ENCODE results near the gene OGFOD1. TPM values are rescaled to one million over a fixed set of nuclear protein-coding genes. Genes with fewer than 3 reads are reported as not detected.

Gene OGFOD1
- total RNA-seq (2014; rRNA removed; shearing (Covaris generic)), result 77.7 and 95.5 TPM in 2 replicates

GRCh38 chr16:56450986-56451752 lies at the start of gene OGFOD1, which contains the start of gene NUDT21:
Gene OGFOD1 (plus strand): TSS chr16:56451554. CDS start chr16:56451613, 59 bp downstream.
Gene NUDT21 (minus strand): TSS chr16:56451332. CDS start chr16:56451202, 130 bp downstream.
- peak; percentile 97 for DNase-seq (ENCODE audit: low spot score)

GRCh38 chr16:56405977-56406672 lies 45.2 kb upstream of the OGFOD1 start:
- DNase-seq (ENCODE audit: low spot score), result no peak

- no peak for DNase-seq (ENCODE audit: low spot score)
These were observed 42.8 kb upstream of the OGFOD1 start for GRCh38 chr16:56408379-56409098.

GRCh38 chr16:56409195-56409594 lies 42.2 kb upstream of the OGFOD1 start:
- DNase-seq (ENCODE audit: low spot score), result no peak

GRCh38 chr16:56411123-56411522 lies 40.2 kb upstream of the OGFOD1 start:
- no peak for DNase-seq (ENCODE audit: low spot score)

GRCh38 chr16:56411624-56412023 lies 39.7 kb upstream of the OGFOD1 start:
- no peak for DNase-seq (ENCODE audit: low spot score)

- no peak for DNase-seq (ENCODE audit: low spot score)
These were observed 38.0 kb upstream of the OGFOD1 start for GRCh38 chr16:56413381-56413780.

GRCh38 chr16:56414366-56414765 lies 37.0 kb upstream of the OGFOD1 start:
- DNase-seq (ENCODE audit: low spot score), result no peak

GRCh38 chr16:56415875-56416274 lies 35.5 kb upstream of the OGFOD1 start:
- no peak for DNase-seq (ENCODE audit: low spot score)

- DNase-seq (ENCODE audit: low spot score), result no peak
These were observed 34.2 kb upstream of the OGFOD1 start for GRCh38 chr16:56417138-56417537.

GRCh38 chr16:56419740-56420548 lies 31.4 kb upstream of the OGFOD1 start:
- no peak for DNase-seq (ENCODE audit: low spot score)

- DNase-seq (ENCODE audit: low spot score), result no peak
These were observed 30.7 kb upstream of the OGFOD1 start for GRCh38 chr16:56420613-56421012.

GRCh38 chr16:56421313-56421712 lies 30.0 kb upstream of the OGFOD1 start:
- DNase-seq (ENCODE audit: low spot score), result no peak

GRCh38 chr16:56421976-56422669 lies 29.2 kb upstream of the OGFOD1 start:
- DNase-seq (ENCODE audit: low spot score), result no peak

GRCh38 chr16:56422896-56423441 lies 28.4 kb upstream of the OGFOD1 start:
- DNase-seq (ENCODE audit: low spot score), result no peak

- no peak for DNase-seq (ENCODE audit: low spot score)
These were observed 27.6 kb upstream of the OGFOD1 start for GRCh38 chr16:56423584-56424403.

- no peak for DNase-seq (ENCODE audit: low spot score)
These were observed 27.0 kb upstream of the OGFOD1 start for GRCh38 chr16:56424404-56424764.

- DNase-seq (ENCODE audit: low spot score), result no peak
These were observed 26.4 kb upstream of the OGFOD1 start for GRCh38 chr16:56424791-56425438.

- DNase-seq (ENCODE audit: low spot score), result peak; percentile 60
These were observed 25.9 kb upstream of the OGFOD1 start, which contains the start of gene AMFR for GRCh38 chr16:56425439-56425832. Gene AMFR (minus strand): TSS chr16:56425545. CDS start chr16:56425327, 218 bp downstream.

Data from H4 (cell line).